Fibroblast of gingiva (primary cell): ENCODE data around the gene TBC1D8.
A peak's percentile ranks its signal among the peaks of the same experiment; 100 is the strongest.

ENCODE experiments used
- DNase-seq: peaks from one replicate; pipeline ENCODE4 v3.0.0-alpha.2; 2011; ENCODE audit warnings: low read depth

The TBC1D8 gene

GRCh38 chr2:101162561-101163330, 11.6 kb upstream of the TBC1D8 start:
- DNase-seq: no peak

- DNase-seq: no peak
Observed at GRCh38 chr2:101161658-101162057, 10.5 kb upstream of the TBC1D8 start.

- DNase-seq: peak; percentile 80
Observed at GRCh38 chr2:101160454-101160853, 9.3 kb upstream of the TBC1D8 start.

GRCh38 chr2:101159526-101159925, 8.3 kb upstream of the TBC1D8 start:
- DNase-seq: no peak

GRCh38 chr2:101157272-101157671, 6.1 kb upstream of the TBC1D8 start:
- DNase-seq: no peak

GRCh38 chr2:101153787-101154186, 2.6 kb upstream of the TBC1D8 start:
- no peak for DNase-seq

- no peak for DNase-seq
Observed at GRCh38 chr2:101153077-101153707, 2.0 kb upstream of the TBC1D8 start.

- DNase-seq: peak; percentile 67
Observed at GRCh38 chr2:101152272-101153076, 1.3 kb upstream of the TBC1D8 start.

- no peak for DNase-seq
Observed at GRCh38 chr2:101151859-101152271, 683 bp upstream of the TBC1D8 start.

GRCh38 chr2:101150306-101151145, 656 bp downstream of the TBC1D8 start:
- no peak for DNase-seq

GRCh38 chr2:101149241-101150192, 1.7 kb downstream of the TBC1D8 start:
- DNase-seq: peak; percentile 17

GRCh38 chr2:101148777-101149176, 2.4 kb downstream of the TBC1D8 start:
- DNase-seq: no peak

GRCh38 chr2:101147971-101148370, 3.2 kb downstream of the TBC1D8 start:
- no peak for DNase-seq

GRCh38 chr2:101147062-101147461, 4.1 kb downstream of the TBC1D8 start:
- no peak for DNase-seq

- no peak for DNase-seq
Observed at GRCh38 chr2:101146535-101146934, 4.6 kb downstream of the TBC1D8 start.

- DNase-seq: no peak
Observed at GRCh38 chr2:101145406-101145805, 5.8 kb downstream of the TBC1D8 start.

GRCh38 chr2:101142163-101142562, 9.0 kb downstream of the TBC1D8 start:
- DNase-seq: no peak

GRCh38 chr2:101140978-101141655, 10.1 kb downstream of the TBC1D8 start:
- no peak for DNase-seq

GRCh38 chr2:101140237-101140636, 10.9 kb downstream of the TBC1D8 start:
- DNase-seq: no peak

- DNase-seq: no peak
Observed at GRCh38 chr2:101139495-101139894, 11.7 kb downstream of the TBC1D8 start.
